Activated T-helper 2 cell treated with anti-CD3 and anti-CD28 coated beads, Interferon-gamma antibody, Interleukin-2, Interleukin-4, amounts not matched to agents 10 μg/mL and 5 μg/mL and 100 μg/mL, durations not matched to agents 14 hours and 24 hours and 36 hours (primary cell): Measurements from ENCODE around the gene PINLYP. TPM values are rescaled to one million over a fixed set of nuclear protein-coding genes. Genes with fewer than 3 reads are reported as not detected.

ENCODE experiments used
- DNase-seq: peaks from one replicate; pipeline ENCODE4 v3.0.0; 2021; ENCODE audit warnings: low spot score
- H3K27ac Mint-ChIP-seq: one replicate; pipeline ENCODE4 v1.8.0; 2021; ENCODE audit warnings: mixed read lengths
- H3K27me3 Mint-ChIP-seq: one replicate; pipeline ENCODE4 v1.8.0; 2021; ENCODE audit warnings: low read depth, mixed read lengths
- H3K36me3 Mint-ChIP-seq: one replicate; pipeline ENCODE4 v1.8.0; 2021; ENCODE audit warnings: low read depth, mixed read lengths
- H3K4me1 Mint-ChIP-seq: one replicate; pipeline ENCODE4 v1.8.0; 2021; ENCODE audit warnings: low read depth, mixed read lengths
- H3K4me3 Mint-ChIP-seq: one replicate; pipeline ENCODE4 v1.8.0; 2021; ENCODE audit warnings: low read depth, mild to moderate bottlenecking, moderate library complexity, mixed read lengths
- H3K9me3 Mint-ChIP-seq: one replicate; pipeline ENCODE4 v1.8.0; 2021; ENCODE audit warnings: mixed read lengths
- intact Hi-C: fragments of 100-400 bp; cut with micrococcal nuclease; formaldehyde crosslinking; loops from one replicate; pipeline ENCODE4 v1.15.1; 2023
- total RNA-seq: library from RNA; stranded (reverse); gene quantifications from 2 replicates; pipeline ENCODE4 v1.2.3, GENCODE V29; 2022

Gene PINLYP
- total RNA-seq, 1 donor from 2014 or later, result 9.0 TPM

DNA sequence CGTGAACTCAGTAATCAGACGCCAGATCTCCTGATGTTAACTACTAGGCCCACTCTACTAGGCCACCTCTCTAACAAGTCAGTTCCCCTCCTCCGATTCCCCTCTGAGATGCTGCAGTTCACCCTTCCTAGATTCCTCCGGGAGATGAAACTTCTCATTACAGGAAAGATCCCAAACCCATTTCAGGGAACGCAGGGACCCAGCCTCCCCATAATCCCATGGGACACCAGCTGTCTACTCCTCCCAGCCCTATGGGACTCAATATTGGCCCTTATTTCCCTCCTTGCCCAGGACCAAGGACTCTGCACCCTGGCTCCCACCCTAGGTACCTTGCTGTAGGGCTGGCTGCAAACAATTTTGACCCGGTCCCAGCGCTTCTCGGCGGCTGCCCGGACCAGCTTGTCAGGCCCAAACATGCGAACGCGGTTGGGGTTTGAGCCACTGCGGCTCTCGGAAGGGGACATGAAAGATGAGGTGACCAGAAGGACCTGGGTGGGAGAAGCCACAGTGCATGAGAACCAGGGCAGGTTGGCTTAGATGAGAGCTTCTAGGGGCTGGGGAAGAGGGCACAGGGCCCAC lies 21.2 kb upstream of the PINLYP start:
- Mint-ChIP-seq H3K36me3 (peaks cover 39% of the 10 kb centered on the region), H3K4me1 (peaks cover 5% of the 10 kb centered on the region), H3K9me3 (no peaks in the 10 kb centered on the region), H3K27me3 (no peaks in the 10 kb centered on the region), H3K27ac (no peak overlapping the region), H3K4me3 (no peak overlapping the region)
- no peak for DNase-seq
- intact Hi-C loops, result loop anchor here (2.0 kb wide), 1 partner anchor 40 kb away; no protein-coding TSS in a partner anchor

GRCh38 chr19:43555185-43555770 lies 20.3 kb upstream of the PINLYP start:
- peak; percentile 72 for DNase-seq
- H3K27ac Mint-ChIP-seq, result peak overlapping the region; percentile 10
- intact Hi-C loops, result loop anchor here (2.0 kb wide), 1 partner anchor 40 kb away; no protein-coding TSS in a partner anchor
- no peaks in the 10 kb centered on the region for H3K27me3 Mint-ChIP-seq
- no peak overlapping the region for H3K4me3 Mint-ChIP-seq
- H3K4me1 Mint-ChIP-seq, result peaks cover 5% of the 10 kb centered on the region
- peaks cover 36% of the 10 kb centered on the region for H3K36me3 Mint-ChIP-seq
- H3K9me3 Mint-ChIP-seq, result no peaks in the 10 kb centered on the region

GRCh38 chr19:43560687-43561086 lies 14.9 kb upstream of the PINLYP start:
- intact Hi-C loops, result no loop called here
- H3K36me3 Mint-ChIP-seq, result peaks cover 36% of the 10 kb centered on the region
- H3K27ac Mint-ChIP-seq, result peak overlapping the region; percentile 25
- peaks cover 30% of the 10 kb centered on the region for H3K4me1 Mint-ChIP-seq
- H3K4me3 Mint-ChIP-seq, result no peak overlapping the region
- DNase-seq, result no peak
- no peaks in the 10 kb centered on the region for H3K27me3 Mint-ChIP-seq
- H3K9me3 Mint-ChIP-seq, result no peaks in the 10 kb centered on the region

DNA sequence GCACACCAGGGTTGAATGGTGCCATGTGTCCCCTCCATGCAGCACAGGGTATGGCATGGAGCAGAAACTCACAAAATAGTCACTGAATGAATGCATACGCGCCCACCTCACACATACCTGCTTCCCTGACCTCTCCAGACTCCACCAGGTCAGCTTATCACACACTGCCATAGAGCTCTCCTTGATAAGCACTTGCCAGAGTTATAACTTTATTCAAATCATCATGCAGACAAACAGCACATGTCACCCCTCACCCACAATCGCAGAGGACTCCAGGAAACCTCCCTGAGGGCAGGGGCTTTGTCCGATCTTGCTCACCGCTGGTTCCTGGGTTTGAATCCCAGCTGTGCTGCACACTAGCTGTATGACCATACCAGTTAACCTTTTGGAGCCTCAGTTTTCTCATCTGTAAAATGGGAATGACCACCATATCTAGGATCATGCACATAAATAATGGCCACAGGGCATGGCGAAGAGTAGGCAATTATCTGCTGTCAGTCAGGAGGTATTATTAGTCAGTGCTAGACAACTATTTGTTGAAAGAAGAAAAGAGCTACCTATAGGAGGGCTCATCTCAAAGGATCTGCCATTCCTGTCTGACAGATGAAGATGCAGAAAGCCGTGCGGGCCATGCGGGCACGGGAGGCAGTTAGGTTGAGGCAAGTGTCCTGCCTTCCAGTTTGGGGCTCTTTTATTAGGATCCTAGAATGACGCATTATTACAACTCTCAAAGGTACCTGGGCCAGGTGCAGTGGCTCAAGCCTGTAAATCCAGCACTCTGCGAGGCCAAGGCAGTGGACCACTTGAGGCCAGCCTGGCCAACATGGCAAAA lies 14.2 kb upstream of the PINLYP start:
- intact Hi-C loops, result no loop called here
- peaks cover 36% of the 10 kb centered on the region for H3K36me3 Mint-ChIP-seq
- no peak for DNase-seq
- peaks cover 30% of the 10 kb centered on the region for H3K4me1 Mint-ChIP-seq
- H3K27me3 Mint-ChIP-seq, result no peaks in the 10 kb centered on the region
- H3K27ac Mint-ChIP-seq, result peak overlapping the region; percentile 66
- no peak overlapping the region for H3K4me3 Mint-ChIP-seq
- no peaks in the 10 kb centered on the region for H3K9me3 Mint-ChIP-seq

DNA sequence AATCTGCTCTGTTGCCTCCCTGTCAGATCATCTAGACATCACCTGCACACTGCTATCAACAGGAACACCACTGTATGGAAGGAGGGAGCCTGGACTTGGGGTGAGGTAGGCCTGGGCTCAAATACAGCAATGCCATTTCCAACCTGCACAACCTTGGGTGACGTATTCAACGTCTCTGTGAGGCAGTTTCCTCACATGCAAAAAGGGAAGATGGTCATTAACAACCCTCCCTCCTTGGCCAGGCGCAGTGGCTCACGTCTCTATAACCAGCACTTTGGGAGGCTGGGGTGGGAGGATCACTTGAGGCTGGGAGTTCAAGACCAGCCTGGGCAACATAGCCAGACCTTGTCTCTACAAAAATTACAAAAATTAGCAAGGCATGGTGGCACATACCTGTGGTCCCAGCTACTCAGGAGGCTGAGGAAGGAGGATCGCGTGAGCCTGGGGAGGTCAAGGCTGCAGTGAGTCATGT lies 13.3 kb upstream of the PINLYP start:
- H3K4me1 Mint-ChIP-seq, result peaks cover 32% of the 10 kb centered on the region

DNA sequence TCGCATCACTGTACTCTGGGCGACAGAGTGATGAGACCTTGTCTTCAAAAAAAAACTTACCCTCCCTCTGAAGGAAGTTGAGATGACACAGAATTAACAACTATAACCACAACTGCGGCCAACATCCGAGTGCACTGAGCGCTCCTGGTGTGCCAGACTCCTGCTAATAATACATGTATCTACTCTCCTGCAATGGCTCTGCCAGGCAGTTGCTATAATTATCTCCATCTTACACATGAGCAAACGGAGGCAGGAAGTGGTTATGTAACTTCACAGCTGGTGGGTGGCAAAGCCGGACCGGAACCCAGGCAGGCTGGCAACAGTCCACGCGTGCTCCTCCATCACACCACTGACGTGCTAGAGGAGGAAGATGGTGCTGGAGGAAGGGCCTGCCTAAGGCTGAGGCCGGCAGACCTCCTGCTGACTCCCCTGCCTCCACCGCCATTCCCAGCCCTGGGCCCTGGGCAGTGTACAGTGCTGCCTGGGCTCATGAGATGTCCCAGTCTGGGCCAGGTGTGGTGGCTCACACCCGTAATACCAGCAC lies 12.8 kb upstream of the PINLYP start:
- DNase-seq, result peak; percentile 62

More for the DNA sequence above, 13.3 kb upstream of the PINLYP start:
- no peak for DNase-seq
- Mint-ChIP-seq H3K27me3 (no peaks in the 10 kb centered on the region), H3K9me3 (no peaks in the 10 kb centered on the region), H3K4me3 (peak overlapping the region; percentile 0), H3K36me3 (peaks cover 39% of the 10 kb centered on the region), H3K27ac (peak overlapping the region; percentile 66)
- intact Hi-C loops, result no loop called here

DNA sequence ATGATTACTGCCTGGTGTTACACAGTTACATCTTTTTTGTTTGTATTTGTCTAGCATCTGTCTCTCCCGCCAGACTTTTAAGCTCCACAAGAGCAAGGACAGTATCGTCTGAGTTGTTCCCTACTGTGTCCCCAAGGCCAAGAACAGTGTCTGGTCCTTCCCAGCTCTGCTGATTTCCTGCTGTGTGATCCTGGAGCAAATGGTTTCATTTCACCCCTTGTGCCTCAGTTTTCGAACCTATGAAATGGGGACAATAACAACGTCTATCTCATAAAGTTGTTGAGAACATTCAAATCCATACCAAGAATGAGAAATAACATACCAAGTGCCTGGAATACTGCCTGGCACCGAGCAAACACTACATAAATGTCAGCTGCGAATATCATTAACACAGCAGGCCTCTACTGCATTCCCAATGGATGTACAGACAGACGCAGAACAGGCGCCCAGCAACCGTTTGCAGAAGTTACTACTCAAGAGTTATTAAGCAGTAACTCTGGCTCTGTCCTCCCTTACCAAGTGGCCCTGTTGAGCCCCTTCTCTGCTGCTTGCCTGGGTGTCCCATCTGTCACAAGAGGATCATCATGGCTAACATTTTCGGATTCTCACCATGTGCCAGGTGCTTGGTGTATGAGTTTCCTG lies 11.7 kb upstream of the PINLYP start:
- Mint-ChIP-seq H3K36me3 (peaks cover 33% of the 10 kb centered on the region), H3K4me1 (peaks cover 32% of the 10 kb centered on the region)

More for the DNA sequence above, 12.8 kb upstream of the PINLYP start:
- intact Hi-C loops, result no loop called here
- Mint-ChIP-seq H3K4me1 (peaks cover 32% of the 10 kb centered on the region), H3K9me3 (no peaks in the 10 kb centered on the region), H3K4me3 (no peak overlapping the region), H3K27me3 (no peaks in the 10 kb centered on the region), H3K27ac (peak overlapping the region; percentile 66), H3K36me3 (peaks cover 34% of the 10 kb centered on the region)

GRCh38 chr19:43564800-43565199 lies 10.8 kb upstream of the PINLYP start:
- Mint-ChIP-seq H3K27me3 (no peaks in the 10 kb centered on the region), H3K4me1 (peaks cover 32% of the 10 kb centered on the region), H3K4me3 (no peak overlapping the region), H3K36me3 (peaks cover 29% of the 10 kb centered on the region), H3K27ac (no peak overlapping the region), H3K9me3 (no peaks in the 10 kb centered on the region)
- intact Hi-C loops, result no loop called here
- no peak for DNase-seq

More for the DNA sequence above, 11.7 kb upstream of the PINLYP start:
- no peak for DNase-seq
- Mint-ChIP-seq H3K27me3 (no peaks in the 10 kb centered on the region), H3K27ac (peak overlapping the region; percentile 66), H3K4me3 (no peak overlapping the region), H3K9me3 (no peaks in the 10 kb centered on the region)
- intact Hi-C loops, result no loop called here

- no peak overlapping the region for H3K27ac Mint-ChIP-seq
- H3K36me3 Mint-ChIP-seq, result peaks cover 4% of the 10 kb centered on the region
These were observed 5.9 kb upstream of the PINLYP start for GRCh38 chr19:43569657-43570056.

DNA sequence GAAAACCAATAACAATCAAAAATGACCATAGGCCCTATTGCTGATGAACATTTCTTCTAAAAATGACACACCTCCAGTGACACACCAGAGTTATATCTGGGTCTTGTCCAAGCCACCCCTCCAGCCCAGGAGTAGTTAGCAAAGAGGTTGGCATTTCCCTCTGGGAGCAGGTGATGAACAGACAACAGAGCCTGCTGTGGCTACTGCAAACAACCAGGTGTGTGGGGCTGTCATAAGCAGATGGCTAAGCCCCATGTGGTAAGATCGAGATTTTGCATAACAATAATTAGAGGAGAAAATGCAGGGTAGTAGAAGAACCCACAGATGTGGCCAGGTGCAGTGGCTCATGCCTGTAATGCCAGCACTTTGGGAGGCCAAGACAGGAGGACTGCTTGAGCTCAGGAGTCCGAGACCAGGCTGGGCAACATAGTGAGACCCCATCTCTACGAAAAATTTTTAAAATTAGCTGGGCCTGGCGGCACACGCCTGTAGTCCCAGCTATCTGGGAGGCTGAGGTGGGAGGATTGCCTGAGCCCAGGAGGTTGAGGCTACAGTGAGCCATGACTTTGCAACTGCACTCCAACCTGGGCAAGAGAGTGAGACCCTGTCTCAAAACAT lies 5.3 kb upstream of the PINLYP start:
- no peaks in the 10 kb centered on the region for H3K9me3 Mint-ChIP-seq
- intact Hi-C loops, result no loop called here
- H3K4me3 Mint-ChIP-seq, result no peak overlapping the region
- H3K27ac Mint-ChIP-seq, result no peak overlapping the region
- H3K36me3 Mint-ChIP-seq, result peaks cover 7% of the 10 kb centered on the region
- H3K4me1 Mint-ChIP-seq, result peaks cover 11% of the 10 kb centered on the region
- H3K27me3 Mint-ChIP-seq, result no peaks in the 10 kb centered on the region
- no peak for DNase-seq

More at GRCh38 chr19:43569657-43570056, 5.9 kb upstream of the PINLYP start:
- H3K27me3 Mint-ChIP-seq, result no peaks in the 10 kb centered on the region
- DNase-seq, result no peak
- H3K9me3 Mint-ChIP-seq, result no peaks in the 10 kb centered on the region
- peaks cover 9% of the 10 kb centered on the region for H3K4me1 Mint-ChIP-seq
- intact Hi-C loops, result no loop called here
- H3K4me3 Mint-ChIP-seq, result no peak overlapping the region

GRCh38 chr19:43572171-43572588 lies 3.4 kb upstream of the PINLYP start:
- intact Hi-C loops, result no loop called here
- DNase-seq, result no peak
- Mint-ChIP-seq H3K9me3 (no peaks in the 10 kb centered on the region), H3K27me3 (no peaks in the 10 kb centered on the region), H3K4me3 (no peak overlapping the region), H3K27ac (peak overlapping the region; percentile 18), H3K36me3 (peaks cover 5% of the 10 kb centered on the region), H3K4me1 (peaks cover 18% of the 10 kb centered on the region)
